ENCODE measurements around the gene PASK. TPM values are rescaled to one million over a fixed set of nuclear protein-coding genes. Genes with fewer than 3 reads are reported as not detected.

Gene PASK
- total RNA-seq, 8 experiments from 2014 or later, result 1.8 to 21.1 (median 11.0) TPM

- in situ Hi-C loops (cut with MboI; ENCODE audit: low pct_unique_long_range_greater_than_20kb in 2 of 9, low sequenced_read_pairs in 9 of 9, unreplicated experiment in 9 of 9), result no loop called here
- ATAC-seq (replicated peaks in 6 of 8), result peak in 4 of 8 experiments; percentile 9 to 37 (median 15)
- WGBS, 10 experiments, result 40 to 85% (median 60%) methylated on average over 1 to 3 of the region's 32 CpGs; no CpG with 5 or more reads in 7 of the 10 experiments
- Histone ChIP-seq H3K4me3 (no peak overlapping the region), H3K4me1 (replicated peaks in 1 of 2) (no peaks in the 10 kb centered on the region), H3K27ac (no peak overlapping the region)
Measured at GRCh38 chr2:241064008-241064801, 85.1 kb downstream of the PASK start.

DNA sequence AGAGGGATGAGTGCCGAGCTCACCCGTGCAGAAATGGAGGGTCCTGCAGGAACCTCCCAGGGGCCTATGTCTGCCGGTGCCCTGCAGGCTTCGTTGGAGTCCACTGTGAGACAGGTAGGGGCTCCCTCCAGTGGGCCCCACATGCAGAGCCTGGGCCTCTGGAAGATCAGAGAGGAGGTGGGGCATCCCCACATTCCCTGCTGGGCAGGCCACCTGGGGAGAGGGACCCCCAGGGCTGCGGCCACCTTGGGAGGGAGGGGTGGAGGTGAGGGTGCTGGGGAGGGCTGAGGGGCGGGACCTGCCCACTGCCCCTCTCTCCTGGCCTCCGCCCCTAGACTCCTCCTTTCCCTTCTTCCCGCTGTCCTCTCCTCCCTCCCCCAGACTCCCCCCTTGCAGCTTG, 85.7 kb downstream of the PASK start:
- ATAC-seq (replicated peaks in 6 of 8), result peak in 4 of 8 experiments; percentile 9 to 46 (median 26)
- H3K4me3 ChIP-seq, result no peak overlapping the region
- H3K4me1 ChIP-seq (replicated peaks in 1 of 2), result no peaks in the 10 kb centered on the region
- 60% methylated on average over 1 of the region's 8 CpGs; no CpG with 5 or more reads in 8 of the 10 experiments for WGBS, 10 experiments
- in situ Hi-C loops (cut with MboI; ENCODE audit: low pct_unique_long_range_greater_than_20kb in 2 of 9, low sequenced_read_pairs in 9 of 9, unreplicated experiment in 9 of 9), result no loop called here
- no peak overlapping the region for H3K27ac ChIP-seq

- Histone ChIP-seq H3K27ac (no peak overlapping the region), H3K4me1 (replicated peaks in 1 of 2) (no peaks in the 10 kb centered on the region), H3K4me3 (no peak overlapping the region)
- ATAC-seq (replicated peaks in 6 of 8), result peak in 1 of 8 experiments; percentile 15
- in situ Hi-C loops (cut with MboI; ENCODE audit: low pct_unique_long_range_greater_than_20kb in 2 of 9, low sequenced_read_pairs in 9 of 9, unreplicated experiment in 9 of 9), result no loop called here
- 49 to 85% (median 72%) methylated on average over 1 to 7 of the region's 13 CpGs; no CpG with 5 or more reads in 5 of the 10 experiments for WGBS, 10 experiments
Measured at GRCh38 chr2:241063093-241063551, 86.2 kb downstream of the PASK start.

DNA sequence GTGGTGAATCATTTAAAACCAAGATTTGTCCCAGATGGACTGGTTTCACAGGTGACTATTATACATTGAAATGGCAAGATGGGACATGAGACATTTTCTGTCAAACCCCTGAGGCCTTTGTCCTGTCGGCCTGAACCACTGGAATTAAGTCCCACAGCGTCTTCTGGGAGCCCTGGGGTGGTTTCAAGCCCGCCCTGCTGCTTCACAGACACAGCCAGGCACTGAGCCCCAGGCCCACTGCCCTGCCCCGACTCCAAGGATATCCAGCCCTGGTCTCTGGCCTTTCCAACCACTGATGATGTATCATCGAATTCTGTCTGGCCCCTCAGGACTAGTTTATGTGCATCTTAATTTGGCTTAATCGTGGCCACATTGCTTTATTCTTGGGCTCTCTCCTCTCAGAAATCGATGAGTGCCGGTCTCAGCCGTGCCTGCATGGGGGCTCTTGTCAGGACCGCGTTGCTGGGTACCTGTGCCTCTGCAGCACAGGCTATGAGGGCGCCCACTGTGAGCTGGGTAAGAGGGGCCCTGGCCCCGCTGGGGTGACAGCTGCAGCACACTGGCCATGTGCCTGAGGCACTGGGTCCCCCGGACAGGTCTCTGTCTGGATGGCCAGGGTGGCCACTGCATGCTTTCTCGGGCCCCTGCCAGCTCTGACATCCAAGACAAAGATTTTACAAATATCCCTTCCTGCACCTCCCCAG, 86.7 kb downstream of the PASK start:
- Histone ChIP-seq H3K27ac (no peak overlapping the region), H3K4me3 (no peak overlapping the region), H3K4me1 (replicated peaks in 1 of 2) (no peaks in the 10 kb centered on the region)
- peak in 3 of 8 experiments; percentile 32 to 77 (median 56) for ATAC-seq (replicated peaks in 6 of 8)
- in situ Hi-C loops (cut with MboI; ENCODE audit: low pct_unique_long_range_greater_than_20kb in 2 of 9, low sequenced_read_pairs in 9 of 9, unreplicated experiment in 9 of 9), result no loop called here
- WGBS, 10 experiments, result 0 to 70% (median 57%) methylated on average over 1 to 9 of the region's 15 CpGs; no CpG with 5 or more reads in 3 of the 10 experiments

DNA sequence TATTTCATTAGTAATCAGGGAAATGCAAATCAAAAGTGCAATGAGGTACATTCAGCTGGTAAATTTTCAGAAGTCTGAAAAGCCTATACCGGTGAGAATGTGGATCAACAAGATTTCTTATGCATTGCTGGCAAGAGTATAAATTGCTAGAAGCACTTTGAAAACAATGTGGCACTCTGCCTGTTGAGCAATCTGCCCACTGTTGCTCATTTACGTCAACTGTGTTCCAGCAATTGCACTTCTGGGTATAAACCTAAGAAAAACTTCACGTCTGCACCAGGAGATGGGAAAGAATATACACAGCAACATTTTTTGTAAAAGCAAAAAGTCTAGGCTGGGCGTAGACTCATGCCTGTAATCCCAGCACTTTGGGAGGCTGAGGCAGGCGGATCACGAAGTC, 88.0 kb downstream of the PASK start:
- ATAC-seq (replicated peaks in 6 of 8), result no peak
- Histone ChIP-seq H3K27ac (no peak overlapping the region), H3K4me1 (replicated peaks in 1 of 2) (no peaks in the 10 kb centered on the region), H3K4me3 (no peak overlapping the region)
- whole genome bisulfite sequencing, 10 experiments, result 0 to 100% (median 78%) methylated on average over 1 to 6 of the region's 6 CpGs
- in situ Hi-C loops (cut with MboI; ENCODE audit: low pct_unique_long_range_greater_than_20kb in 2 of 9, low sequenced_read_pairs in 9 of 9, unreplicated experiment in 9 of 9), result no loop called here

Other genes starting within 250 kb of the PASK start
- 1 to 10 TPM in 1 of 8 experiments, under 1 TPM in 5, not detected in 2; 0.29 to 3.4 (median 0.64) TPM for gene CROCC2, start 243.1 kb downstream of the PASK start, total RNA-seq
- 10 to 100 TPM in 1 of 8 experiments, 1 to 10 TPM in 4, under 1 TPM in 3; 0.71 to 15.4 (median 2.8) TPM for gene SNED1, start 150.9 kb downstream of the PASK start, total RNA-seq
- 10 to 100 TPM; 21.6 to 39.3 (median 30.5) TPM for gene MTERF4, start 47.2 kb downstream of the PASK start, total RNA-seq
- 100 to 1,000 TPM in 1 of 8 experiments, 10 to 100 TPM in 7; 40.0 to 109 (median 63.1) TPM for gene PPP1R7, start 995 bp upstream of the PASK start, total RNA-seq
- gene ANO7, start 39.2 kb upstream of the PASK start, total RNA-seq, result 1 to 10 TPM in 6 of 8 experiments, under 1 TPM in 2; 0.54 to 3.2 (median 1.7) TPM
- 100 to 1,000 TPM; 141 to 466 (median 303) TPM for gene HDLBP, start 166.2 kb upstream of the PASK start, total RNA-seq
- 100 to 1,000 TPM; 163 to 382 (median 269) TPM for gene SEPTIN2, start 166.5 kb upstream of the PASK start, total RNA-seq
- gene FARP2, start 206.8 kb upstream of the PASK start, total RNA-seq, result 10 to 100 TPM; 11.9 to 41.2 (median 22.8) TPM

Measured in motor neuron (in vitro differentiated cells).